ENCODE results near the gene GUCA2B. TPM values are rescaled to one million over a fixed set of nuclear protein-coding genes. Genes with fewer than 3 reads are reported as not detected.

The GUCA2B gene
- total and polyA plus RNA-seq, 4 donors = 1.7 to 3.3 TPM; not detected in 2

- TF ChIP-seq CTCF (IDR thresholded peaks at IDR 0.05; ENCODE audit: low read depth, low read length, missing input control) = no peak
Measured at GRCh38 chr1:42105025-42105424, 48.2 kb upstream of the GUCA2B start (continued).

GRCh38 chr1:42108309-42108708 lies 44.9 kb upstream of the GUCA2B start:
- no peaks in the 10 kb centered on the region for H3K4me1 ChIP-seq (ENCODE audit: control insufficient read depth in 4 of 4, insufficient read depth in 4 of 4, low read length in 3 of 4)
- no peaks in the 10 kb centered on the region for H3K9me3 ChIP-seq (ENCODE audit: control insufficient read depth in 4 of 4, low read length in 3 of 4)
- H3K9ac ChIP-seq (ENCODE audit: low read depth in 1 of 2, low read length in 2 of 2) = no peak overlapping the region
- no peak for TF ChIP-seq RXRA (IDR thresholded peaks at IDR 0.05)
- no peak for TF ChIP-seq NR2F2 (IDR thresholded peaks at IDR 0.05)
- TF ChIP-seq SP1 (IDR thresholded peaks at IDR 0.05) = no peak
- no peak for TF ChIP-seq FOXA1 (IDR thresholded peaks at IDR 0.05)
- TF ChIP-seq, protein P1, sequence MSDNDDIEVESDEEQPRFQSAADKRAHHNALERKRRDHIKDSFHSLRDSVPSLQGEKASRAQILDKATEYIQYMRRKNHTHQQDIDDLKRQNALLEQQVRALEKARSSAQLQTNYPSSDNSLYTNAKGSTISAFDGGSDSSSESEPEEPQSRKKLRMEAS (IDR thresholded peaks at IDR 0.05) = no peak
- no peak for TF ChIP-seq JUND (IDR thresholded peaks at IDR 0.05)
- no peak for TF ChIP-seq FOXA2 (IDR thresholded peaks at IDR 0.05)
- TF ChIP-seq TAF1 (conservative IDR thresholded peaks at IDR 0.05) = no peak
- TF ChIP-seq, protein P2, sequence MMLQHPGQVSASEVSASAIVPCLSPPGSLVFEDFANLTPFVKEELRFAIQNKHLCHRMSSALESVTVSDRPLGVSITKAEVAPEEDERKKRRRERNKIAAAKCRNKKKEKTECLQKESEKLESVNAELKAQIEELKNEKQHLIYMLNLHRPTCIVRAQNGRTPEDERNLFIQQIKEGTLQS (IDR thresholded peaks at IDR 0.05) = no peak
- no peak for TF ChIP-seq HNF4G (IDR thresholded peaks at IDR 0.05)
- TF ChIP-seq, protein P3, sequence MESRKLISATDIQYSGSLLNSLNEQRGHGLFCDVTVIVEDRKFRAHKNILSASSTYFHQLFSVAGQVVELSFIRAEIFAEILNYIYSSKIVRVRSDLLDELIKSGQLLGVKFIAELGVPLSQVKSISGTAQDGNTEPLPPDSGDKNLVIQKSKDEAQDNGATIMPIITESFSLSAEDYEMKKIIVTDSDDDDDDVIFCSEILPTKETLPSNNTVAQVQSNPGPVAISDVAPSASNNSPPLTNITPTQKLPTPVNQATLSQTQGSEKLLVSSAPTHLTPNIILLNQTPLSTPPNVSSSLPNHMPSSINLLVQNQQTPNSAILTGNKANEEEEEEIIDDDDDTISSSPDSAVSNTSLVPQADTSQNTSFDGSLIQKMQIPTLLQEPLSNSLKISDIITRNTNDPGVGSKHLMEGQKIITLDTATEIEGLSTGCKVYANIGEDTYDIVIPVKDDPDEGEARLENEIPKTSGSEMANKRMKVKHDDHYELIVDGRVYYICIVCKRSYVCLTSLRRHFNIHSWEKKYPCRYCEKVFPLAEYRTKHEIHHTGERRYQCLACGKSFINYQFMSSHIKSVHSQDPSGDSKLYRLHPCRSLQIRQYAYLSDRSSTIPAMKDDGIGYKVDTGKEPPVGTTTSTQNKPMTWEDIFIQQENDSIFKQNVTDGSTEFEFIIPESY (IDR thresholded peaks at IDR 0.05) = no peak
- TF ChIP-seq CTCF (IDR thresholded peaks at IDR 0.05; ENCODE audit: low read depth, low read length, missing input control) = no peak
- no peak for TF ChIP-seq EGR1 (IDR thresholded peaks at IDR 0.05; ENCODE audit: low read depth in 2 of 2)
- no peak for TF ChIP-seq GABPA (IDR thresholded peaks at IDR 0.05 in 1 of 2, conservative IDR thresholded peaks at IDR 0.05 in 1 of 2)
- no peak for TF ChIP-seq YY1 (IDR thresholded peaks at IDR 0.05)
- TF ChIP-seq REST (IDR thresholded peaks at IDR 0.05) = no peak
- no peak for TF ChIP-seq RAD21 (IDR thresholded peaks at IDR 0.05)
- TF ChIP-seq HNF4A (conservative IDR thresholded peaks at IDR 0.05) = no peak
- no peaks in the 10 kb centered on the region for H3K27me3 ChIP-seq (ENCODE audit: control insufficient read depth in 4 of 4, insufficient read depth in 4 of 4, low read length in 3 of 4)
- no peak overlapping the region for H3K27ac ChIP-seq (ENCODE audit: low read depth in 1 of 2, low read length in 2 of 2)
- 82% methylated on average over 7 of the region's 7 CpGs for WGBS
- DNase-seq (ENCODE audit: low spot score) = no peak
- no peak overlapping the region for H3K4me3 ChIP-seq (ENCODE audit: low read depth in 1 of 3, low read length in 3 of 3)
- H3K36me3 ChIP-seq (ENCODE audit: control insufficient read depth in 4 of 4, insufficient read depth in 3 of 4, low read depth in 1 of 4, low read length in 3 of 4) = no peaks in the 10 kb centered on the region

Measured in liver (tissue), 9 donors.